GM12875 (cell line): ENCODE measurements around the gene BIVM.

Experiments used
- H3K4me3 ChIP-seq: one replicate; pipeline ENCODE4 v1.5.1; 2011; ENCODE audit warnings: low read depth, low read length, control low read depth
- CTCF ChIP-seq: IDR thresholded peaks from 2 replicates; pipeline ENCODE4 v1.5.1; 2011; ENCODE audit warnings: low read depth, mild to moderate bottlenecking, control low read depth, inconsistent platforms, low read length, moderate library complexity, borderline replicate concordance; ENCODE audit not compliant: insufficient read depth

Gene BIVM

GRCh38 chr13:102768909-102769308, 30.0 kb upstream of the BIVM start:
- TF ChIP-seq CTCF = no peak
- H3K4me3 ChIP-seq = no peak overlapping the region

GRCh38 chr13:102769679-102770078, 29.2 kb upstream of the BIVM start:
- H3K4me3 ChIP-seq = no peak overlapping the region
- TF ChIP-seq CTCF = no peak

GRCh38 chr13:102770435-102770834, 28.5 kb upstream of the BIVM start:
- no peak for TF ChIP-seq CTCF
- no peak overlapping the region for H3K4me3 ChIP-seq

- no peak for TF ChIP-seq CTCF
These were observed 27.4 kb upstream of the BIVM start for GRCh38 chr13:102771298-102772041.

GRCh38 chr13:102772042-102772425, 26.9 kb upstream of the BIVM start:
- no peak for TF ChIP-seq CTCF
- no peak overlapping the region for H3K4me3 ChIP-seq

More at GRCh38 chr13:102771298-102772041, 27.4 kb upstream of the BIVM start:
- no peak overlapping the region for H3K4me3 ChIP-seq

GRCh38 chr13:102773441-102774213, 25.3 kb upstream of the BIVM start, which contains the start of gene TEX30:
Gene TEX30, minus strand, starts transcription at chr13:102773786. Its CDS starts 3,760 bp downstream, at chr13:102770026.
- H3K4me3 ChIP-seq = peak within 1 kb of the TSS; percentile 98
- TF ChIP-seq CTCF = 0 out of 2 replicates have a peak, but pooled peaks have one; percentile 15
